ENCODE data around the gene FAM107A.
A peak's percentile ranks its signal among the peaks of the same experiment; 100 is the strongest.

Gene FAM107A

DNA sequence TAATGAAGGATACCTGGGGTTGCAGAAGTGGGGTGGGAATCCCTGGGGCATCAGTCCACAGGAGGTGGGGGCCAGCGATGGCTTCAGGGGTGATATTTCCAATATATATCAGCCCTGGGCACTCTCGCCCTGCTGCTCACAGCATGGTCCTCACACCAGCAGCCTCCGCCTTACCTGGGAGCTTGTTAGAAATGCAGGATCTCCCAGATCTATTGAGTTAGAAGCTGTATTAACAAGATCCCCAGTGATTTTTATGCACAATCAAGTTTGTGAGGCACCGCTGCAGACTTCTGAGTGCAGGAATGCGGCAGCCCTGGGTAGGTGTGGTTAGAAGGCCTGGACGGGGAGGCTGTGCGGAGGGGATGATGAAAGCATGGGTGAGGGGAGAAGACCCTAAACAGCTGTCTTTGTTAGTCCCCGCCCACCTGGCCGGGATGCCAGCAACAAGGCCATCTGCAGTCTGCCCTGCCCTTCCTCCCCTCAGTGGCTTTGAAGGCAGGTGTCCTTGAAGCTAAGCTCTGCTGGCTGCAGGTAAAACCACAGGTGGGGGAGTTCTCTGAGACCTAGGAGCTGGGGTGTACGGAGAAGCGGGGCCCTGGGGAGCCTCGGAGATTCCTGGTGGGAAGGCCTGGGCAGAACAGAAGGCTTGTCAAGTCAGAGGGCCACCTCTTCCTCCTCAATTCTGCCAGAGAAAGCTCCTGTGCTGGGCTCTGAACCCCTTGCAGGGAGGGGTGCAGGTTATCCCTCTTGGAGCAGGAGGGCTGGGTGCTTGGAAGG, 11.4 kb downstream of the FAM107A start:
- POLR2A ChIA-PET (ENCODE audit: low non-redundant PET): no interaction called here
- CTCF ChIA-PET: interaction anchor here (0.5 kb wide), 1 partner anchor 48 kb away, joined by 10 read pairs; no protein-coding TSS in a partner anchor

DNA sequence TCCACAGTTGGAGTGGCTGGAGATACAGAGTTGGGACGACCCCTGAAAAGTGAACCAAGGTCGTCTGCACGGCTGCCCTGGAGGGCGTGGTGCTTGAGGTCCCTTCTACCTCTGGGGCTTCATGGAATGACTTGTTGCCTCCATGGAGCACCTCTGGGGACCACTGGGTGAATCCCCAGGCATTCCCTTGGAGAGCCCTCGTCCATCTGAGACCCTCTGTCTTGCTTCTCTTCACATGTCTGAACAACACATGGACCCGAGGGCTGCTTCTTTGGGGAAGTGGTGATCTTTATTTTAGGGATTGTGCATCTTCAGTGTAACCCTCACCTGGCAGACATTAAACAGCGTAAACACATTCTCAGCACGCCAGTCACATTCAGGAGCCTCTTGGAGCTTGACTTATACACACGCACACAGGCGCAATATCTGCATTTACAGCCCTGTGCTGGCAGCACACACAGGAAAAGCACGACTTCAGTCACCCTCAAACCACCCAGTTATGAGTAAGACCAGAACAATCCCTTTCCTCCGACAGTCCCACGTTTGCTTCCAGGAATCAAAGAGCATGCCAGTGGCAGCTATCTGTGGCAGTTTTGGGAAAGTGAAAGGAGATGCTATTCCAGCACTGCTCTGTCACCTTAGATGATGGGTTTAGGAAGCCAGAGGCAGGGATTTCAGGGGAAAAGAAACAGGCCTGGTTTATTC, 12.6 kb downstream of the FAM107A start:
- ChIA-PET POLR2A (ENCODE audit: low non-redundant PET) (no interaction called here), CTCF (interaction anchor here (0.6 kb wide), 1 partner anchor 263 kb away, joined by 3 read pairs; no protein-coding TSS in a partner anchor)
- TF ChIP-seq, protein P1, sequence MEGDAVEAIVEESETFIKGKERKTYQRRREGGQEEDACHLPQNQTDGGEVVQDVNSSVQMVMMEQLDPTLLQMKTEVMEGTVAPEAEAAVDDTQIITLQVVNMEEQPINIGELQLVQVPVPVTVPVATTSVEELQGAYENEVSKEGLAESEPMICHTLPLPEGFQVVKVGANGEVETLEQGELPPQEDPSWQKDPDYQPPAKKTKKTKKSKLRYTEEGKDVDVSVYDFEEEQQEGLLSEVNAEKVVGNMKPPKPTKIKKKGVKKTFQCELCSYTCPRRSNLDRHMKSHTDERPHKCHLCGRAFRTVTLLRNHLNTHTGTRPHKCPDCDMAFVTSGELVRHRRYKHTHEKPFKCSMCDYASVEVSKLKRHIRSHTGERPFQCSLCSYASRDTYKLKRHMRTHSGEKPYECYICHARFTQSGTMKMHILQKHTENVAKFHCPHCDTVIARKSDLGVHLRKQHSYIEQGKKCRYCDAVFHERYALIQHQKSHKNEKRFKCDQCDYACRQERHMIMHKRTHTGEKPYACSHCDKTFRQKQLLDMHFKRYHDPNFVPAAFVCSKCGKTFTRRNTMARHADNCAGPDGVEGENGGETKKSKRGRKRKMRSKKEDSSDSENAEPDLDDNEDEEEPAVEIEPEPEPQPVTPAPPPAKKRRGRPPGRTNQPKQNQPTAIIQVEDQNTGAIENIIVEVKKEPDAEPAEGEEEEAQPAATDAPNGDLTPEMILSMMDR (conservative IDR thresholded peaks at IDR 0.05; ENCODE audit: low read depth): no peak
- no peak overlapping the region; the same call in 1 of the 2 replicates for H3K27ac ChIP-seq
- DNase-seq (ENCODE audit: low spot score): peak; percentile 30

More for the DNA sequence above, 11.4 kb downstream of the FAM107A start:
- H3K27ac ChIP-seq: no peak overlapping the region
- TF ChIP-seq, protein P1 (conservative IDR thresholded peaks at IDR 0.05; ENCODE audit: low read depth): no peak
- DNase-seq (ENCODE audit: low spot score): no peak

DNA sequence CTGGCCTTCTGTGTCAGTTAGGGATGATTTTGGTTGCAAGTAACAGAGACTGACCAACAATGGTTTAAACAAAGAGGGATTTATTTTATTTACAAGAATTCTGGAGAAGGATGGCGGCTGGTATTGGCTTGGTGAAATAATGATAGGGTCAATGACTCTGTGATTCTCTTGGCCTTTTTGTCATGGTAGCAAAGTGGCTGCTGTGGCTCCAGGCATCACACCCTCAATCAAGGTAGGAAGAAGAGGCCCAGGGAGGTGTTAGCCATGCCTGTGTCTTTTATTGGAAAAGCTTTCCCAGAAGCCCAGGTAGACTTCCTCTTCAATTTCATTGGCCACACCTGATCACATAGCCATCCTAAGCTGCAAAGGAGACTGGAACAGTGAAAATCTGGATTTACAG, 13.1 kb downstream of the FAM107A start:
- no peak for DNase-seq (ENCODE audit: low spot score)
- TF ChIP-seq, protein P1 (conservative IDR thresholded peaks at IDR 0.05; ENCODE audit: low read depth): no peak
- ChIA-PET CTCF (interaction anchor here (0.6 kb wide), 1 partner anchor 262 kb away, joined by 3 read pairs; no protein-coding TSS in a partner anchor), POLR2A (ENCODE audit: low non-redundant PET) (no interaction called here)
- H3K27ac ChIP-seq: no peak overlapping the region

DNA sequence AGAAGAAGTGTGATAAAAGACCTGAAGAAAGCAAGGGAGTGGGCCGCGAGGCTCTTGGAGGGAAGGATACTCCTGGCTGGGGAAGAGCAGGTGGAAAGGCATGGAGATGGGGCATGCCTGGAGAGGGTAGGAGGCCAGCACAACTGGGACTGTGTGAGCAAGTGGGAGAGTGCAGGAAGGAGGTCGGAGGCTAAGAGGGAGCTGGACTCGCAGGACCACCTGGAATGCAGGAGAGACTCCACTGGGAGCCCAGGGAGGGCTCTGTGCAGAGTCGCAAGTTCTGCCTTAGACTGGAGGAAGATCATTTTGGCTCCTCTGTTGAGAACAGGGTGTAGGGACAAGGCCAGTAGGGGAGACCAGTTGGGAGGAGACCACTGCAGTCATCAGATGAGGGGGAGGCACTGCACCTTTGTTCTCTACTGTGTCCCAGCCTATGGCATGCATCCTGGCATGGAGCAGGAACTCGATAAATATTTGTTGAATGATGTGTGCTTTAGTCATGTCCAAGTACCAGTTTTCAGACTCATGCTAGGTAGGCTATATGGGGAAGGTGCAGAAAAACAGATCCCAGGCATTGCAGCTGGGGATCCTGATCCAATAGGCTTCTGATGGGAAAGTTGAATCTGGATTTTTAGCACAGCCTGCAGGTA, 13.7 kb downstream of the FAM107A start:
- DNase-seq (ENCODE audit: low spot score): peak; percentile 37
- CTCF ChIA-PET: interaction anchor here (0.6 kb wide), 1 partner anchor 262 kb away, joined by 3 read pairs; no protein-coding TSS in a partner anchor
- TF ChIP-seq, protein P1 (conservative IDR thresholded peaks at IDR 0.05; ENCODE audit: low read depth): no peak
- H3K27ac ChIP-seq: no peak overlapping the region
- POLR2A ChIA-PET (ENCODE audit: low non-redundant PET): no interaction called here

GRCh38 chr3:58562498-58562897, 14.7 kb downstream of the FAM107A start:
- ChIA-PET CTCF (no interaction called here), POLR2A (ENCODE audit: low non-redundant PET) (no interaction called here)
- TF ChIP-seq, protein P1 (conservative IDR thresholded peaks at IDR 0.05; ENCODE audit: low read depth): no peak
- DNase-seq (ENCODE audit: low spot score): no peak
- no peak overlapping the region for H3K27ac ChIP-seq

DNA sequence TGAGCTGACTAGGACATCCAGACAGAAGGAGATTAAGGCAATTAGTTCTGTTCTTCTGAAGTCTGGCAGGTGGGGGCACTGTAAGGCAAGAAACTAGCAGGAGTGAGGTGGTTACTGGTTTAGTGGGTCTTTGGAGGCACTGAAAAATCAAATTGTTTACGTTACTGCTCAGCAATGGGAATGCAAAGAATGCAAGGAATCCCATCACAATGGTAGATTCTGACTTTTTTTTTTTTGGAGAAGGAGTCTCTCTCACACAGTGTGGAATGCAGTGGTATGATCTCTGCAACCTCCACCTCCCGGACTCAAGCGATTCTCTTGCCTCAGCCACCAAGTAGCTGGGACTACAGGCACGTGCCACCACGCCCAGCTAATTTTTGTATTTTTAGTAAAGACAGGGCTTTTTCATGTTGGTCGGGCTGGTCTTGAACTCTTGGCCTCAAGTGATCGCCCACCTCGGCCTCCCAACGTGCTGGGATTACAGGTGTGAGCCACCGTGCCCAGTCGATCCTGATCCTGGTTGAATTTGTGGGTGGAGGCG, 16.4 kb downstream of the FAM107A start:
- ChIA-PET CTCF (interaction anchor here (0.6 to 1.0 kb wide), 3 partner anchors 69 to 878 kb away, joined by 3 to 6 read pairs (median 4); no protein-coding TSS in a partner anchor), POLR2A (ENCODE audit: low non-redundant PET) (no interaction called here)
- H3K27ac ChIP-seq: peak overlapping the region; percentile 18; the same call in 1 of the 2 replicates
- TF ChIP-seq, protein P1 (conservative IDR thresholded peaks at IDR 0.05; ENCODE audit: low read depth): no peak; the same call in 1 of the 2 replicates
- DNase-seq (ENCODE audit: low spot score): peak; percentile 43

All from RWPE1 (cell line).